HepG2 (cell line): ENCODE measurements around the gene CYB5R2. TPM values are rescaled to one million over a fixed set of nuclear protein-coding genes. Genes with fewer than 3 reads are reported as not detected.

Source experiments
- ATAC-seq: fragments of 200-7000 bp; cut with Tn5 transposase; 3 replicates; pipeline ENCODE4 v1.9.1; 2020; ENCODE audit warnings: mild to moderate bottlenecking, moderate library complexity
- BruUV-seq: library from RNA; stranded (reverse); fragments of 400-500 nt; replicated peaks from 2 replicates; lab custom pipeline; 2021; lab: Mats Ljungman, UMichigan
- CTCF ChIA-PET: fragments of 300-600 bp; formaldehyde crosslinking; extraction: SDS; loops from one replicate; lab custom pipeline; 2021; ENCODE audit warnings: low total read pairs, inconsistent platforms, low intra/inter-chr PET ratio; lab: Yijun Ruan, JAX
- POLR2A ChIA-PET: fragments of 350-600 bp; sonication (Branson Sonifier 250); formaldehyde crosslinking; loops from one replicate; lab custom pipeline; 2020; ENCODE audit warnings: antibody characterized with exemption, inconsistent platforms; lab: Yijun Ruan, JAX
- DNase-seq: peaks from one replicate; pipeline ENCODE4 v3.0.0-alpha.2; 2015; ENCODE audit warnings: low spot score
- FAIRE-seq: peaks from 3 replicates; lab custom pipeline; 2011; peaks lifted over from hg19 to GRCh38; lab: Jason Lieb, UNC
- H2AFZ ChIP-seq: one replicate; pipeline ENCODE4 v1.6.1; 2011; ENCODE audit warnings: low read length, inconsistent platforms
- H3K27ac ChIP-seq: fragments of 300-600 bp; 3 replicates; pipeline ENCODE4 v1.8.0; 2011; ENCODE audit warnings: mixed run types, mild to moderate bottlenecking, mixed read lengths, low read length, inconsistent platforms; ENCODE audit not compliant: insufficient read depth; ENCODE audit errors: extremely low read length
- H3K27me3 ChIP-seq, 2 experiments: fragments of 200-600 bp in 1 of 2; 2 replicates in 1 of 2; 3 replicates in 1 of 2; pipeline versions ENCODE4 v1.6.0 to v1.8.0; 2011; ENCODE audit warnings: low read length in 2 of 2, mild to moderate bottlenecking in 2 of 2, moderate library complexity in 2 of 2, inconsistent platforms in 1 of 2; ENCODE audit not compliant: insufficient read depth in 2 of 2, control insufficient read depth in 1 of 2
- H3K36me3 ChIP-seq, 2 experiments: fragments of 200-600 bp in 1 of 2; replicated peaks in 1 of 2; 2 replicates in 1 of 2; 3 replicates in 1 of 2; pipeline versions ENCODE4 v1.5.1 to v1.8.0; 2011; ENCODE audit warnings: low read length in 2 of 2, inconsistent platforms in 1 of 2; ENCODE audit not compliant: insufficient read depth in 2 of 2, control insufficient read depth in 1 of 2
- H3K4me1 ChIP-seq: 2 replicates; pipeline ENCODE4 v1.5.1; 2012; ENCODE audit warnings: low read length, inconsistent platforms; ENCODE audit not compliant: insufficient read depth
- H3K4me2 ChIP-seq: 2 replicates; pipeline ENCODE4 v1.6.0; 2011; ENCODE audit warnings: low read depth, low read length, inconsistent platforms
- H3K4me3 ChIP-seq, 3 experiments: fragments of 200-600 bp in 1 of 3; sonication (generic), shearing (Covaris generic) in 1 of 3; replicated peaks in 1 of 3; 2 replicates each; pipeline ENCODE4 v1.5.1; 2011 to 2016; ENCODE audit warnings: low read length in 3 of 3, inconsistent platforms in 2 of 3, low read depth in 2 of 3, mild to moderate bottlenecking in 2 of 3, control low read depth in 1 of 3, mixed read lengths in 1 of 3; ENCODE audit not compliant: insufficient read depth in 1 of 3
- H3K79me2 ChIP-seq: one replicate; pipeline ENCODE4 v1.6.1; 2011; ENCODE audit warnings: low read length, inconsistent platforms; ENCODE audit not compliant: insufficient read depth
- H3K9ac ChIP-seq: 2 replicates; pipeline ENCODE4 v1.6.0; 2011; ENCODE audit warnings: mild to moderate bottlenecking, low read depth, low read length, inconsistent platforms; ENCODE audit not compliant: insufficient read depth
- H3K9me3 ChIP-seq: 2 replicates; pipeline ENCODE4 v1.5.1; 2012; ENCODE audit warnings: mild to moderate bottlenecking, low read length
- H4K20me1 ChIP-seq: 2 replicates; pipeline ENCODE4 v1.6.0; 2011; ENCODE audit warnings: inconsistent platforms, mild to moderate bottlenecking, low read length, moderate library complexity; ENCODE audit not compliant: insufficient read depth
- FOXA1 ChIP-seq, 2 experiments: fragments of 450-650 bp in 1 of 2; sonication (generic) in 1 of 2; formaldehyde crosslinking in 1 of 2; IDR thresholded peaks; 2 replicates each; pipeline versions ENCODE4 v1.4.0 to v1.6.1; 2016 to 2020; ENCODE audit warnings: missing genetic modification reagents in 1 of 2
- FOXK2 ChIP-seq: fragments of 450-650 bp; IDR thresholded peaks from 2 replicates; pipeline ENCODE4 v1.6.1; 2016
- MAFK ChIP-seq, 2 experiments: IDR thresholded peaks in 1 of 2; conservative IDR thresholded peaks in 1 of 2; 2 replicates each; pipeline ENCODE4 v1.6.1; 2011; ENCODE audit warnings: improper control_type of control experiment in 2 of 2, low read length in 2 of 2
- PCBP2 ChIP-seq: fragments of 200-400 bp; formaldehyde crosslinking; optimal IDR thresholded peaks from 2 replicates; pipeline ENCODE3; 2018; ENCODE audit warnings: low read length, low read depth; ENCODE audit not compliant: poor library complexity, severe bottlenecking
- YEATS4 ChIP-seq: sonication (generic); formaldehyde crosslinking; IDR thresholded peaks from 2 replicates; pipeline ENCODE4 v1.4.0; 2020; ENCODE audit warnings: missing genetic modification reagents, borderline replicate concordance
- ZBTB44 ChIP-seq: sonication (generic); formaldehyde crosslinking; IDR thresholded peaks from 2 replicates; pipeline ENCODE4 v1.4.0; 2020; ENCODE audit warnings: missing genetic modification reagents
- ZBTB7B ChIP-seq: sonication (generic); formaldehyde crosslinking; IDR thresholded peaks from 2 replicates; pipeline ENCODE4 v1.4.0; 2020; ENCODE audit warnings: missing genetic modification reagents
- ZNF260 ChIP-seq: sonication (generic); formaldehyde crosslinking; IDR thresholded peaks from 2 replicates; pipeline ENCODE4 v1.4.0; 2020; ENCODE audit warnings: missing genetic modification reagents, low read depth, mild to moderate bottlenecking, borderline replicate concordance
- WGBS: methylation state at CpG from one replicate; pipeline ENCODE4 v1.1.6; 2017; ENCODE audit warnings: low lambda C conversion rate; 5-methylcytosine and 5-hydroxymethylcytosine counted together
- in situ Hi-C: cut with HindIII; loops from 2 replicates; pipeline ENCODE4 v1.10.0; 2017; ENCODE audit warnings: low pct_unique_long_range_greater_than_20kb; ENCODE audit not compliant: extremely low pct_ligation_motif_present
- intact Hi-C: fragments of 100-400 bp; cut with micrococcal nuclease; formaldehyde crosslinking; loops from one replicate; pipeline ENCODE4 v1.10.0; 2022; ENCODE audit not compliant: unreplicated experiment
- polyA plus RNA-seq, 8 experiments: library from polyadenylated mRNA; depleted of rRNA in 3 of 8; stranded (reverse) in 7 of 8; unstranded in 1 of 8; fragments of >200 nt; fragmentation: Illumina TruSeq in 4 of 8; extraction: Trizol in 4 of 8; gene quantifications; 2 replicates each; pipeline versions ENCODE4 v1.2.1 to v1.2.3, GENCODE V29; 2011 to 2016; ENCODE audit warnings: low read depth in 4 of 8, missing spikeins in 1 of 8, mixed read lengths in 1 of 8; ENCODE audit not compliant: insufficient read depth in 1 of 8
- total RNA-seq, 5 experiments: library from RNA; depleted of rRNA; stranded (reverse); fragments of >200 nt; fragmentation: Illumina TruSeq; extraction: Trizol; gene quantifications; 2 replicates each; pipeline ENCODE4 v1.2.3, GENCODE V29; 2016; ENCODE audit warnings: low read depth in 1 of 5

Gene CYB5R2
- total and polyA plus RNA-seq, 2 of the 13 experiments (the other 11 are each of a cell fraction or from before 2014, with no cell fraction given), result 0.40 to 0.51 TPM

GRCh38 chr11:7692426-7692825, 19.1 kb upstream of the CYB5R2 start:
- CTCF ChIA-PET, result no interaction called here
- peaks cover 2 to 16% of the 10 kb centered on the region in 2 experiments; a peak in 4 of 5 replicates for H3K27me3 ChIP-seq

DNA sequence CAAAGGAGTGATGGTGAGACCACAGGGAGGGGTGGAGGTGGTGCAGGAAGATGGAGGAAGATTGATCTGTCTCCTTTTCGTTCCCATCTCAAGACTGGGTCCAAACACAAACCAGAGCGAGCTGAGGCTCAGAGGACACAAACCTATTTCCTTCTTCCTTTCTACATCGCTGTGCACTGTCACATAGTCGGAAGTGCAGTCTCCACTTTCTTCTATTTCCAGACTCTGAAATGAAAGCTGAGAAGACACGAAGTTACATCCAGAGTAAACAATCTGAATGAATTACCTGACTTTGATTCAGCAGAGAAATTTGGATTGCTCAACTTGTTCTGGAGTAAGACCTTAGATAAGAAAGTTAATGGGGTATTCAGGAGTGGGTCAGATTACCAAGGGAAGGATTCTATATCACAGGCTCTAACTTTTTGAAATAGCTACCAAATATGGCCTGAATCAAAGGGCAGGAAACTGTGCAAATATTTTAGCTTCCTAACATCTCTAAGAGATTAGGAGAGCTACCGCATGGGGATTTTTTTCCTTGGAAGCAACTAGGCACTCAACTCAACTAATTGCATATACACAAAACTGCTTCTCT, 18.6 kb upstream of the CYB5R2 start:
- Histone ChIP-seq H3K27me3 (peaks cover 2 to 17% of the 10 kb centered on the region in 2 experiments; a peak in 4 of 5 replicates), H3K9ac (no peak overlapping the region), H4K20me1 (no peaks in the 10 kb centered on the region), H3K4me2 (no peak overlapping the region), H3K79me2 (no peaks in the 10 kb centered on the region), H3K36me3 (no peaks in the 10 kb centered on the region), H3K9me3 (no peaks in the 10 kb centered on the region), H3K4me1 (peaks cover 8% of the 10 kb centered on the region; the same call in 1 of the 2 replicates), H3K27ac (no peak overlapping the region), H2AFZ (no peak overlapping the region), H3K4me3 (no peak overlapping the region)
- ChIA-PET CTCF (no interaction called here), POLR2A (no interaction called here)
- BruUV-seq, result no TSS peak
- FAIRE-seq (no peak), ATAC-seq (no peak), DNase-seq (no peak)
- WGBS, result 22% methylated on average over 6 of the region's 6 CpGs
- in situ Hi-C loops (loop anchor here (25.0 kb wide), 1 partner anchor 330 kb away; no protein-coding TSS in a partner anchor), intact Hi-C loops (no loop called here)
- TF ChIP-seq ZBTB7B, result no peak
- no peak for TF ChIP-seq ZBTB44 (CRISPR knock-in tag)
- no peak for TF ChIP-seq FOXK2
- TF ChIP-seq FOXA1 (IDR thresholded peaks at IDR 0.05), result no peak
- no peak for TF ChIP-seq FOXA1 (CRISPR knock-in tag; IDR thresholded peaks at IDR 0.05)
- TF ChIP-seq PCBP2, result no peak
- no peak for TF ChIP-seq YEATS4

More at GRCh38 chr11:7692426-7692825, 19.1 kb upstream of the CYB5R2 start:
- POLR2A ChIA-PET, result no interaction called here
- Histone ChIP-seq H2AFZ (no peak overlapping the region), H3K9me3 (no peaks in the 10 kb centered on the region), H3K79me2 (no peaks in the 10 kb centered on the region), H3K4me3 (no peak overlapping the region), H4K20me1 (no peaks in the 10 kb centered on the region), H3K4me2 (no peak overlapping the region), H3K4me1 (peaks cover 8% of the 10 kb centered on the region; the same call in 1 of the 2 replicates), H3K36me3 (no peaks in the 10 kb centered on the region), H3K9ac (no peak overlapping the region), H3K27ac (no peak overlapping the region)
- WGBS, result 8% methylated on average over 3 of the region's 3 CpGs
- intact Hi-C loops, result no loop called here
- no peak for FAIRE-seq
- no TSS peak for BruUV-seq
- in situ Hi-C loops, result loop anchor here (25.0 kb wide), 1 partner anchor 330 kb away; no protein-coding TSS in a partner anchor
- DNase-seq, result no peak
- no peak for ATAC-seq
- TF ChIP-seq ZNF260 (CRISPR knock-in tag), result no peak
- TF ChIP-seq MAFK (conservative IDR thresholded peaks at IDR 0.05 in 1 of 2, IDR thresholded peaks at IDR 0.05 in 1 of 2; ENCODE audit: low read length in 2 of 2), result peak in 1 of 2 experiments; percentile 40; a peak in 1 of 4 replicates
